GM19455 (cell line): ENCODE data around the gene CCDC158.
"Not testable (repeated sequence)": the region's sequence is repeated elsewhere in the genome, so short reads cannot be mapped to it uniquely, and the experiment has no call there.

Source experiments
- ATAC-seq: cut with Tn5 transposase; IDR thresholded peaks from one replicate; pipeline ENCODE4 v1.9.1; 2021; ENCODE audit not compliant: unreplicated experiment

The CCDC158 gene

GRCh38 chr4:76373919-76374552, 46.9 kb downstream of the CCDC158 start:
- ATAC-seq, result no peak

- ATAC-seq, result no peak
Observed at GRCh38 chr4:76366737-76367136, 54.2 kb downstream of the CCDC158 start.

GRCh38 chr4:76365636-76366035, 55.3 kb downstream of the CCDC158 start:
- ATAC-seq, result no peak

- ATAC-seq, result no peak
Observed at GRCh38 chr4:76364763-76365162, 56.2 kb downstream of the CCDC158 start.

GRCh38 chr4:76363556-76364290, 57.2 kb downstream of the CCDC158 start:
- ATAC-seq, result no peak

- ATAC-seq, result no peak
Observed at GRCh38 chr4:76361689-76362412, 59.1 kb downstream of the CCDC158 start.

GRCh38 chr4:76359881-76360466, 61.0 kb downstream of the CCDC158 start:
- not testable (repeated sequence) for ATAC-seq

- no peak for ATAC-seq
Observed at GRCh38 chr4:76357981-76358380, 63.0 kb downstream of the CCDC158 start.

GRCh38 chr4:76354517-76355473, 66.1 kb downstream of the CCDC158 start:
- no peak for ATAC-seq

- ATAC-seq, result no peak
Observed at GRCh38 chr4:76342803-76343202, 78.1 kb downstream of the CCDC158 start.

- ATAC-seq, result no peak
Observed at GRCh38 chr4:76342191-76342590, 78.8 kb downstream of the CCDC158 start.

GRCh38 chr4:76341063-76341462, 79.9 kb downstream of the CCDC158 start:
- ATAC-seq, result no peak

- no peak for ATAC-seq
Observed at GRCh38 chr4:76339364-76339763, 81.6 kb downstream of the CCDC158 start.

- ATAC-seq, result no peak
Observed at GRCh38 chr4:76334885-76335284, 86.1 kb downstream of the CCDC158 start.

- ATAC-seq, result no peak
Observed at GRCh38 chr4:76326515-76326914, 94.4 kb downstream of the CCDC158 start.

- ATAC-seq, result no peak
Observed at GRCh38 chr4:76325072-76325471, 95.9 kb downstream of the CCDC158 start.

- no peak for ATAC-seq
Observed at GRCh38 chr4:76322236-76322635, 98.7 kb downstream of the CCDC158 start.

- ATAC-seq, result no peak
Observed at GRCh38 chr4:76316131-76316530, 104.8 kb downstream of the CCDC158 start.

- no peak for ATAC-seq
Observed at GRCh38 chr4:76315267-76315918, 105.5 kb downstream of the CCDC158 start.

GRCh38 chr4:76313547-76313946, 107.4 kb downstream of the CCDC158 start:
- ATAC-seq, result no peak
